ENCODE measurements around the gene UBE3A.
"Not testable (repeated sequence)": the region's sequence is repeated elsewhere in the genome, so short reads cannot be mapped to it uniquely, and the experiment has no call there.

Gene UBE3A

GRCh38 chr15:25438601-25439368, at the start of gene UBE3A:
UBE3A (minus strand) TSS chr15:25439024; CDS start chr15:25409107, 29,917 bp downstream.
- peak; percentile 82 for DNase-seq

DNA sequence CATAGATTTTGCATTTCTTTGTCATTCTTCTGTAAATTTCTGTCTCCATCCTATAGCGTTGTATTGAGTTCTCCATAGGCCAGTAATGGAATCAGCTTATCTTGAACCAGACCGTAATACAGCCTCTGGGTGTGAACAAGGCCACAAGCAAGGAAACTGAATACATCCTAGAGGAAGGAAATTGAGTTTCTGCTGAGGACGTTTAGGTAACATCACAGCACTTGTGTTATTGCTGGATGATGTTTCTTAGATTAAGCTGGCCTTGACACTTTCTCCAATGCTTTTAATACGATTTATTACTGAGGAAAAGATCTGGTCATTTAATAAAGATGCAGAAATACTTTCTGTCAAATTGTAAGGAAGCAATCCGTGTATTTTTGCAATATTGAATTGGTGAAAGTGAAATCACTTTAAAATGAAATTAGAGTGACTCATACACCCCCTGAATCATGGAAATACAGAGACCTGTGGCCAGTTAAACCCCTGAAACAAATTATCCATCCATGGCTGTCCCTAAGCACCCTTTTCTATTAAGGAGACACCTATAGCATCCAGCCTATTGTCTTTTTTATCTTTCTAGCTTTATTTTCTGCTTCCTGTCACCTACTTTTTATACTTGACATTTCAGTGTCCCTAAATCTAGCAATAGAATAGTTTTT, 48.5 kb upstream of the UBE3A start:
- no peak for DNase-seq

- DNase-seq: no peak
Observed at GRCh38 chr15:25486051-25486450, 47.2 kb upstream of the UBE3A start.

DNA sequence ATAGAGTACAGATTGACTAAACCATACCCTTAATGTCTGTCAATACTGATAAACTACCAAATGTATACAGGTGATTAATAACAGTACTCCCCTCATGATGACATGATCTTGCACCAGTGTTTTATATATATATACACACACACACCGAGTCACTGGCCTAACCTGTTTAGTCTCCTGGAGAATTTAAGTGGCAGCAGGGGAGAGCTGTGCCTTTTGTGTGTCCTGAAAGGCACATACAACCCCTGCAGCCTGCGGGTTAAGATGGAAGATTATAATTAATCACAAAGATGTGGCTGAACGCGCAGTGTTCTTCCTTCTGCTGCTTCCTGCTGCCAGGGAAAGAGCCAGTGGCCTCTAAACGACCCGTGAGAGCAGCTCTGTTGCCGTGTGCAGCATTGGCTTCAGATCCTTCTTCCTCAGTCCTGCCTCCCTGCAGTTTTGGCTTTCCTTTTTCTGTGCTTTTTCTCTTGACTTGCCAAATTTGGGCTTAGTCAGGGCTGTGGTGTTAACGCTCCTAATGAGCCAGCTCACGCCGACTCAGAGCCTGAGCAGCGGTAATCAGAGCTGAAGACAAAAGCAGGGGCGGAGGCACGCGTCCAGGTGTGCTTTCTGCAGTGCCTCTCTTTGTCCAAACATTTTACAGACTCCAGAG, 42.5 kb upstream of the UBE3A start:
- peak; percentile 38 for DNase-seq

- no peak for DNase-seq
Observed at GRCh38 chr15:25478313-25478712, 39.5 kb upstream of the UBE3A start.

- DNase-seq: no peak
Observed at GRCh38 chr15:25477816-25478215, 39.0 kb upstream of the UBE3A start.

DNA sequence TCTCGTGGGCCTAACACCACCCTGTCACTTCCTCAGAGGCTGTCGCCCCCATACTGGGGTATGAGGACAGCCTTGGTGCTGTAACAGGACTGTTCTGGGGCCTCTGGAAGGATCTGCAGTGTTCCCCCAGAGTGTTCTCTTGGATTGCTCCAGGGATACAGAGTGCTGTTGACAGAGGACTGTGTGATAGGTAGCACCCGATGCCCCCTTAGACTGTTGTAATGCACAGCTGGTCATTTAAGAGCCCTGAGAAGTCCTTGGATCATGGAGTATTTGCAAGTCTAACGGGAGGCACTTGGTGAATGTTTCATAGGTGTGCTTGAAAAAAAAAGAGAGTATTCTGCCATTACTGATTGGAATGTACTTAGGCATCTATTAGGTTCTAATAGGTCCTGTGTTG, 35.4 kb upstream of the UBE3A start:
- no peak for DNase-seq

GRCh38 chr15:25470230-25470629, 31.4 kb upstream of the UBE3A start:
- no peak for DNase-seq

DNA sequence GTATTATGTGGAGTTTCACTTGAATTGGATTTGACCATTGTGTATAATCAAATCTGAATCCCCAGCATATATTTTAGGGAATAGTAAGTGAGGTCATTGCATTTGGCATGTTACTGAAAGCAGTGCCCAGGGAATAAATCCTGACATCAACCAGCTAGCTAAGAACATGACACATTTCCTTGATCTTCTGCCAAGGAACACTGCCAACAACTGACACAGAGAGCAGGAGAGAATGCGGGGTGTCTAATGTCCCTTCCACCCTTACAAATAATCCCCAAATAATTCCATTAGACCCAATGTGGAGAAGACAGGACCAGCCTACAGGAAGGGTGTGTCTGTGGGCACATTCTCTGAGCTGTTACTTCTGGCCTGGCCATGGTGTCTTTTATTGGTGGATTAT, 30.6 kb upstream of the UBE3A start:
- no peak for DNase-seq

DNA sequence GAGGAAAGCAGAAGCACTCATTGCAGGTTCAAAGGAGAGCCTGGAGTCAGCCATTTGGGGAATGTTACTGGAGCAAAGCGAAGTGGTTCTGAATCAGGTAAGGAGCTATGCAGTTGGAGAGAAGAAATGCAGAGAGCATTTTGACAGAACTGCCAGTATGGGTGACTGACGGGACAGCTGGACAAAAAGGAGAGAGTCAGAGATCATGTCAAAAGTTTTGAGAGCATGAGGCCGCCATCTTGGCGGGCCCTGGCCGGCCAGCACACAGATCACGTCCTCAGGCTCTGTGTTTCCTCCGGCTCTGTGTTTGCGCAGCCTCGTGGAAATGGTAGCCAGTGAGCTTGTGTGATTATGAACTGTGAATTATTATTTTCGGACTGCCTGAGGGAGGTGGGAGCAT, 29.8 kb upstream of the UBE3A start:
- no peak for DNase-seq

- peak; percentile 81 for DNase-seq
Observed at GRCh38 chr15:25465835-25466234, 27.0 kb upstream of the UBE3A start.

GRCh38 chr15:25464784-25465183, 26.0 kb upstream of the UBE3A start:
- DNase-seq: no peak

DNA sequence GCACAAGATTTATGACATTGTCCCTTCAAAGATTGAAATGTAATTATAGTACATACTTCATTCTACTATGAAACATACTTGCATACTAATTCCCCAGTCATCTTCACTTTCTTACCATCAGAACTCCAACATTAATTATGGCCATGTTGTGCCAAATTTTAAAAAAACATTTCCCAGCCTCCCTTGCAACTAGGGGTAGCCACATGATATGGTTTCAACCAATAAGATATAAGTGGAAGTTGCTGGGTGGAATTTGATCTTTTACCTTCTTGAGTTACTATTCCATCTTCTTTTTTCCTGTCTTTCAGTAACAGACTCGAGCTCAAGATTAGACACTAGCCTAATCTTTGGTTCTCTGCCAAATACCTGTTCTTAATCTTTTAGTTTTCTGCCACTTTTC, 25.6 kb upstream of the UBE3A start:
- no peak for DNase-seq

GRCh38 chr15:25456196-25456595, 17.4 kb upstream of the UBE3A start:
- DNase-seq: no peak

DNA sequence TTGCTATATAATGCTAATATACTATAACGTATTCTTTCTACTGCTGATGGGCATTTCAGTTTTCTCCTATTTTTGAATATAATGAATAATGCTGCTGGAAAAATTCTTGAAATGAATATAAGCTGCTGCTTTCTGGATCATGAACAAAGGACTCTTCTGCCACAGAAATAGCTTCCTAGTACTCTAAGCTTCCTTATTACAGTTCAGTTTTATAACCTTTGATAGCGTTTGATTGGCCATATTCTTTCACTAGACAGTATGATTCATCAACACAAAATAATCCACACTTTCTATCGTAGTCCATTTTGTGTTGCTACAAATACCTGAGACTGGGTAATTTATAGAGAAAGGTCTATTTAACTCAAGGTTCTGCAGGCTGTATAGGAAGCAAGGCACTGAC, 16.4 kb upstream of the UBE3A start:
- DNase-seq: no peak

GRCh38 chr15:25454771-25455170, 15.9 kb upstream of the UBE3A start:
- DNase-seq: no peak

- DNase-seq: not testable (repeated sequence)
Observed at GRCh38 chr15:25453246-25453645, 14.4 kb upstream of the UBE3A start.

DNA sequence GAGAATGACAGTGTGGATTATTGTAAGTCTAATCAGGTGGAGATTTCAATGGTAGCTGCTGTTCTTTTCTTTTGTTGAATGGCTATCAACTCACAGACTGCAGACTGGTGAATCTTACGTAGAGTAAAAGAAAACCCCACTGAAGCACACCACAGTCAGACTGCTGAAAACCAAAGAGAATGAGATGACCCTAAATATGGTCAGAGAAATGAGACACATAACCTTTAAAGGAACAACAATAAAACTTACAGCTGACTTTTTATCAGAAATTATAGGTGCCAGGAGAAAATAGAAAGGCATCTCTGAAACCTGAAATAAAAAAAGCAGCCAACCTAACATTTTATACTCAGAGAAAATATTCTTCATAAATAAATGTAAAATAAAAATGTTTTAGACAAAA, 12.7 kb upstream of the UBE3A start:
- no peak for DNase-seq

DNA sequence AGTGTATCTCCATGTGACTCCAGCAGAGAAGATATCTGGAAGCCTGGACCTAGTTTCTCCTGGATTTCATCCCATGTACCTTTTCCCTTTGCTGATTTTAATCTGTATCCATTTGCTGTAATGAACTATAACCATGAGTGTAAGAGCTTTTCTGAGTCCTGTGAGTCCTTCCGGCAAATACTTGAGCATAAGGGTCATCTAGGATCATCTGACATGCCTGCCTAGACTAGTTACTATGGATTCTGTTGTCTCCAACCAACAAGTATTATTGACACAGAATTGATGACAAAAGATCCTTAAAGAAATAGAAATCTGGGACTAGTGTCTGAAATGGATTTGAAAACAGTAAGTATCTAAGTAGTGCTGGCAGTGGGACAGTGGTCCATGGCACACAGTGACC, 11.3 kb upstream of the UBE3A start:
- no peak for DNase-seq

DNA sequence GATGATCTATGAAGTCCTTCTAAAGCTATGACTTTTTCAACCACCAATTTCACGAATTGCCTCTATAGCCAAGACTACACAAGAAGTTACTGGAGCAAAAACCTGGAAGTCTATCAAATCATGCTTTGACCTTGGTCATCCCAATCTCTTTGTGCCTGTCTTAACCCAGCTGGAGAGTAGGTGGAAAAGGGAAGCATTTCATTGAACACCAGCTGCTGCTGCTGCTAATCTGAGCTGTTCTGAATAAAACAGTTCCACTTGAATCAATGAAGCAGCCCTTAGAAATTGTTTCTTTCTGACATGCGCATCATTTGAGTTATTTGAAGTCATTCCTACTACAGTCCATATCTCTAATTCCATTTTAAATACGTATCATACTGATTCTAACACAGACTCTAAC, 7.3 kb upstream of the UBE3A start:
- no peak for DNase-seq

GRCh38 chr15:25445412-25445811, 6.6 kb upstream of the UBE3A start:
- no peak for DNase-seq

- DNase-seq: no peak
Observed at GRCh38 chr15:25441111-25441510, 2.3 kb upstream of the UBE3A start.

- no peak for DNase-seq
Observed at GRCh38 chr15:25439369-25439836, 579 bp upstream of the UBE3A start.
